Cardiac muscle cell (in vitro differentiated cells and primary cell): ENCODE data around the gene CORO7. TPM values are rescaled to one million over a fixed set of nuclear protein-coding genes. Genes with fewer than 3 reads are reported as not detected.

Experiments used
- DNase-seq, 2 donors: peaks; one replicate each; pipeline versions ENCODE4 v3.0.0 to v3.0.0-alpha.2; 2010 to 2017; ENCODE audit warnings: low read depth in 1 of 2, low spot score in 1 of 2
- H3K27ac ChIP-seq: fragments of 200-600 bp; sonication (generic); 2 replicates; pipeline ENCODE4 v1.5.1; 2016
- H3K27me3 ChIP-seq: fragments of 200-600 bp; sonication (generic); 2 replicates; pipeline ENCODE4 v1.6.0; 2016; ENCODE audit warnings: control low read depth
- H3K36me3 ChIP-seq: fragments of 200-600 bp; sonication (generic); 2 replicates; pipeline ENCODE4 v1.5.1; 2016; ENCODE audit warnings: control low read depth
- H3K4me1 ChIP-seq: fragments of 200-600 bp; sonication (generic); 2 replicates; pipeline ENCODE4 v1.8.1; 2017; ENCODE audit warnings: low read depth, mild to moderate bottlenecking, mixed run types
- H3K4me3 ChIP-seq: fragments of 200-600 bp; sonication (generic); 2 replicates; pipeline ENCODE4 v1.5.1; 2016; ENCODE audit warnings: mild to moderate bottlenecking
- H3K9me3 ChIP-seq: fragments of 200-600 bp; sonication (generic); 2 replicates; pipeline ENCODE4 v1.5.1; 2017; ENCODE audit warnings: low read depth, mild to moderate bottlenecking, control low read depth
- CTCF ChIP-seq: IDR thresholded peaks from 2 replicates; pipeline ENCODE4 v1.5.1; 2012; ENCODE audit warnings: low read depth, mild to moderate bottlenecking, low read length
- polyA plus RNA-seq: library from polyadenylated mRNA; unstranded; fragments of >200 nt; fragmentation: Nextera tagmentation; extraction: Ambion mirVana; gene quantifications from 2 replicates; pipeline ENCODE4 v1.2.1, GENCODE V29; 2016
- total RNA-seq: library from RNA; depleted of rRNA; stranded (reverse); fragments of >200 nt; gene quantifications from 2 replicates; pipeline ENCODE4 v1.2.3, GENCODE V29; 2016

CORO7 gene
- total and polyA plus RNA-seq, 2 experiments from 2014 or later, result 62.1 to 66.5 TPM

DNA sequence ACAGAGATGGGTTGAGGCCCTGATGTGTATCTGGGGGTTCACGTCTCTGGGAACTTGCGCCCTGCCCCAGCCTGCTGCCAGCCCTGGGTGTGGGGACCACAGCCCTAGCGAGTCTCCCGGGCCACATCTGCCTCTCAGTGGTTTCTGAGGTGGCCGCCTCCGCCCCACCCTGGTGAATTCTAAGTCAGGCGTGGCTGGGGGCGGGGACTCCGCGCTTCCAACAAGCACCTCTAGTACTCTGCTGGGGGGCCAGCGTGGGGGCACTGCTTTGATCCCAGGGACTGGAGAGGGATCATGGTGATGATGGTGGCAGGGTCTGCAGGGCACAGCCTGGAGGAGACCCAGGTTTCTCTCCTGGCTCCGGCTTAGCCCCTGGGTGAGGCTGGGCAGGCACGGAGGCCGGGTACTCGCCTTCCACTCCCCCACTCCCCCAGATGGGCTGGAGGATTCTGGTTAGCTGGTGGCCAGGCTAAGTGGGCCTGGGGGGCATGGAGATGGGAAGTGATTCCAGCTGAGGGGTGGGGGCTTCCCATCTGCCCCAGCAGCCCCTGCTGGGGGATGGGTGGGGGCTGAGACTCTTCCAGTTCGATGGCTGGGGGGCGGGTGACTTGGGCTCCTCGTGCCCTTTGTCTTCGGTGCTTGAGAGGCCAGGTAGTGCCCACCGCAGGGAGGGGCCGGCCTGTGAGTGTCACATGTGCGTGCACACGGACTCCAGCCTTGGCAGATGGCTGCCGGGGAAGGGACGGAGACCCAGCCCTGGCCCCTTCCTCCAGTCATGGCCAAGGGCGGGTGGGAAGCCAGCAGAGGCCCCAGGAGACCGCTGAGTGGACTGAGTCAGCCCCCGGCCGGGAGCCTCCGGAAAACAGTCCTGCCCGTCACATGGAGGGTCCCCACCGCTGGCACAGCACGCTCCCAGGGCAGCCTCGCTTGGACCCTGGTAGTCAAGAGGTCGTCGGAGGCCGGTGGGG lies 96.7 kb downstream of the CORO7 start:
- Histone ChIP-seq H3K36me3 (no peaks in the 10 kb centered on the region), H3K27ac (no peak overlapping the region), H3K4me3 (no peak overlapping the region), H3K9me3 (no peaks in the 10 kb centered on the region), H3K4me1 (peaks cover 51% of the 10 kb centered on the region), H3K27me3 (no peaks in the 10 kb centered on the region)
- TF ChIP-seq CTCF, result no peak
- peak in 1 of 2 donors; percentile 20 for DNase-seq

GRCh38 chr16:4318967-4319366 lies 97.4 kb downstream of the CORO7 start:
- no peaks in the 10 kb centered on the region for H3K27me3 ChIP-seq
- H3K4me1 ChIP-seq, result peaks cover 46% of the 10 kb centered on the region
- H3K36me3 ChIP-seq, result no peaks in the 10 kb centered on the region
- no peak for TF ChIP-seq CTCF
- no peaks in the 10 kb centered on the region for H3K9me3 ChIP-seq
- no peak overlapping the region for H3K4me3 ChIP-seq
- H3K27ac ChIP-seq, result peak overlapping the region; percentile 36
- DNase-seq, result no peak

GRCh38 chr16:4318451-4318910 lies 97.9 kb downstream of the CORO7 start:
- Histone ChIP-seq H3K27ac (peak overlapping the region; percentile 36), H3K4me1 (peaks cover 41% of the 10 kb centered on the region), H3K27me3 (no peaks in the 10 kb centered on the region), H3K36me3 (no peaks in the 10 kb centered on the region), H3K9me3 (no peaks in the 10 kb centered on the region), H3K4me3 (no peak overlapping the region)
- peak in 1 of 2 donors; percentile 45 for DNase-seq
- TF ChIP-seq CTCF, result no peak

GRCh38 chr16:4317532-4318450 lies 98.6 kb downstream of the CORO7 start:
- TF ChIP-seq CTCF, result no peak
- Histone ChIP-seq H3K27me3 (no peaks in the 10 kb centered on the region), H3K4me1 (peaks cover 37% of the 10 kb centered on the region), H3K36me3 (no peaks in the 10 kb centered on the region), H3K9me3 (no peaks in the 10 kb centered on the region), H3K27ac (peak overlapping the region; percentile 36), H3K4me3 (peak overlapping the region; percentile 99)
- peak in 1 of 2 donors; percentile 25 for DNase-seq

DNA sequence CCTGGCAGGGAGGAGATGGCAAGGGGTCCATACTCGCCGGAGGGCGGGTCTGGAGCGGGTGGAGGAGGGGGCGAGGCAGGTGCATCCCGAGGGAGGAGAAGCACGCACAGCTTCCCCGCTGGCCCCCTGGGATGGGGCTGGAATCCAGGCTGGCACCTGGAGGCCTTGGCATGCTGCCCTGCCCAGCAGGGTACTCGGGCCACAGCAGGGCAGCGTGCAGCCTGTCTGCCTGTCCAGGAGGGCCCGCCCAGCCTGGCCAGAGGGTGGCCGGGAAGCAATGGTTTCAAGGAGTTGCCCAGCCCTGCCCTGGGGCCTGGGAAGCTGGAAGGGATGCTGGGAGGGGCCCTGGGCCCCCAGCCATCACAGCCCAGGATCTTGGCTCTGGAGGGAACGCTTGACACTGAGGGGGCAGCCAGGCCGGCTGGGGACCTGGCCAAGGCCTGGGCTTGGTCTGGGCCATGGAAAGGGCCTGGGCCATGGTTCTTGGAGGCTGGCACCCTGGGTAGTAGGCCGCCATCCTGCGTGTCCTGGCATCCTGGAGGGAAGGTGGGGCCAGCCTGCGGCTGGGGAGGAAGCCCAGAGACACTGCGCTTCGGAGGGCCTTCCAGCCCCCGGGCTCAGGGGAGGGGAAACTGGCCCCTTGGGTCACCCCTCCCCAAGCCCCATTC lies 99.4 kb downstream of the CORO7 start:
- H3K27me3 ChIP-seq, result no peaks in the 10 kb centered on the region
- H3K36me3 ChIP-seq, result no peaks in the 10 kb centered on the region
- peak overlapping the region; percentile 87 for H3K27ac ChIP-seq
- TF ChIP-seq CTCF, result no peak
- peaks cover 37% of the 10 kb centered on the region for H3K4me1 ChIP-seq
- H3K9me3 ChIP-seq, result no peaks in the 10 kb centered on the region
- DNase-seq, result no peak
- peak overlapping the region; percentile 99 for H3K4me3 ChIP-seq
